HS-27A (cell line): ENCODE results near the gene CHST12.
"Not testable (repeated sequence)": the region's sequence is repeated elsewhere in the genome, so short reads cannot be mapped to it uniquely, and the experiment has no call there.

Experiments used
- DNase-seq: peaks from one replicate; pipeline ENCODE4 v3.0.0-alpha.2; 2012; ENCODE audit warnings: low read depth, missing footprints

The CHST12 gene

GRCh38 chr7:2403014-2403717 is at the start of gene CHST12:
Gene CHST12 (plus strand): TSS chr7:2403611. CDS start chr7:2432640, 29,029 bp downstream.
- DNase-seq: peak; percentile 76

- DNase-seq: no peak
Observed at GRCh38 chr7:2353936-2354185, 49.5 kb upstream of the CHST12 start.

GRCh38 chr7:2354186-2354938 is 49.0 kb upstream of the CHST12 start, which contains the start of gene EIF3B:
Gene EIF3B (plus strand): TSS chr7:2354827. CDS start chr7:2354922, 95 bp downstream.
- DNase-seq: peak; percentile 88

- no peak for DNase-seq
Observed at GRCh38 chr7:2354939-2355704, 48.3 kb upstream of the CHST12 start.

GRCh38 chr7:2355705-2356008 is 47.8 kb upstream of the CHST12 start:
- no peak for DNase-seq

- no peak for DNase-seq
Observed at GRCh38 chr7:2357165-2357564, 46.2 kb upstream of the CHST12 start.

- no peak for DNase-seq
Observed at GRCh38 chr7:2357571-2357970, 45.8 kb upstream of the CHST12 start.

- DNase-seq: no peak
Observed at GRCh38 chr7:2358968-2359527, 44.4 kb upstream of the CHST12 start.

GRCh38 chr7:2359610-2360009 is 43.8 kb upstream of the CHST12 start:
- DNase-seq: no peak

- no peak for DNase-seq
Observed at GRCh38 chr7:2360796-2361195, 42.6 kb upstream of the CHST12 start.

GRCh38 chr7:2362385-2363088 is 40.9 kb upstream of the CHST12 start:
- DNase-seq: no peak

GRCh38 chr7:2369139-2369538 is 34.3 kb upstream of the CHST12 start:
- no peak for DNase-seq

GRCh38 chr7:2371329-2371728 is 32.1 kb upstream of the CHST12 start:
- DNase-seq: no peak

GRCh38 chr7:2372724-2373123 is 30.7 kb upstream of the CHST12 start:
- DNase-seq: no peak

- DNase-seq: no peak
Observed at GRCh38 chr7:2373124-2373556, 30.3 kb upstream of the CHST12 start.

- no peak for DNase-seq
Observed at GRCh38 chr7:2373646-2374045, 29.8 kb upstream of the CHST12 start.

GRCh38 chr7:2374401-2374800 is 29.0 kb upstream of the CHST12 start:
- DNase-seq: no peak

- no peak for DNase-seq
Observed at GRCh38 chr7:2374830-2375728, 28.3 kb upstream of the CHST12 start.

- no peak for DNase-seq
Observed at GRCh38 chr7:2376351-2377154, 26.9 kb upstream of the CHST12 start.

GRCh38 chr7:2377492-2377891 is 25.9 kb upstream of the CHST12 start:
- not testable (repeated sequence) for DNase-seq
